ENCODE data around the gene OASL.

GRCh38 chr12:121018860-121019617 lies 20.0 kb downstream of the OASL start:
- no peak for TF ChIP-seq ZNF384 (IDR thresholded peaks at IDR 0.05)
- no peak for TF ChIP-seq LEF1 (IDR thresholded peaks at IDR 0.05; ENCODE audit: borderline replicate concordance)

Measured in HEK293T (cell line).